GM19043 (cell line): ENCODE results near the gene HAP1.
"Not testable (repeated sequence)": the region's sequence is repeated elsewhere in the genome, so short reads cannot be mapped to it uniquely, and the experiment has no call there.

Source experiments
- ATAC-seq: cut with Tn5 transposase; IDR thresholded peaks from one replicate; pipeline ENCODE4 v1.9.1; 2021; ENCODE audit warnings: low read depth; ENCODE audit not compliant: unreplicated experiment

The HAP1 gene

DNA sequence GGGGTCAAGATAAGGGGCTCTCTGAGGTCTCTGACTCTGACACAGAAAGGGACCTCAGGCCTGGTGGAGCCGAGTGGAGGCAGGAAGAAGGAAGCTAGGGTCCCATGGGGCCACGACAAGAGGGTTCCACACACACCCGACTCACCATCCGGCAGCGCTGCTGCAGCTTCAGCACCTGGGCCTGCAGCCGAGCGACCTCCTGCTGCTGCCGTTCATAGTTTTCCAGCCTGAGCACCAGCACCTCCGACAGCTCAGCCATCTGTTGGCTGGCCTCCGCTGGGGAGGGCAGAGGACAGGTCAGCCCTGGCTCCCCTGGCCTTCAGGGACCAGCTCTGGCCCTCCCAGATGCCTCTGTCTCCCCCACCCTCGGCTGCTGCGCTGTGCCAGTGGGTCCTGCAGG lies 6.4 kb downstream of the HAP1 start:
- no peak for ATAC-seq

DNA sequence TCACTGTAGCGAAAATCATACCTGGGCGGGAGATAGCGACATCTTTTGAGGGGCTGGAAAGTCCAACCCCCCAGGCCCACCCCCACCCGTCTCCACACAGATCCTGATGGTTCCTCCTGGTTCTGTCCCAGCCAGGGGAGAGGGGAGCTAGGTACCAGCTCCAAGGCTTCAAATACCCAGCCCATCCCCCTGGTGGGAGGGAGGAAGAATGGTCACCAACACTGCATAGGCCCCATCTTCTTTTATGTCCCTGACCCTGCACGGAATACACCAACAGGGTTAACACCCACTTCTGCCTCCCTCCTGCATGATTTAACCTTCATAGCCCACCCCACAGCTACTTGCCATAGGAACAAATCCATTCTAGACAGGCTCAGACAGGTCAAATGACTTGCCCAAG lies 9.3 kb downstream of the HAP1 start:
- ATAC-seq, result no peak

DNA sequence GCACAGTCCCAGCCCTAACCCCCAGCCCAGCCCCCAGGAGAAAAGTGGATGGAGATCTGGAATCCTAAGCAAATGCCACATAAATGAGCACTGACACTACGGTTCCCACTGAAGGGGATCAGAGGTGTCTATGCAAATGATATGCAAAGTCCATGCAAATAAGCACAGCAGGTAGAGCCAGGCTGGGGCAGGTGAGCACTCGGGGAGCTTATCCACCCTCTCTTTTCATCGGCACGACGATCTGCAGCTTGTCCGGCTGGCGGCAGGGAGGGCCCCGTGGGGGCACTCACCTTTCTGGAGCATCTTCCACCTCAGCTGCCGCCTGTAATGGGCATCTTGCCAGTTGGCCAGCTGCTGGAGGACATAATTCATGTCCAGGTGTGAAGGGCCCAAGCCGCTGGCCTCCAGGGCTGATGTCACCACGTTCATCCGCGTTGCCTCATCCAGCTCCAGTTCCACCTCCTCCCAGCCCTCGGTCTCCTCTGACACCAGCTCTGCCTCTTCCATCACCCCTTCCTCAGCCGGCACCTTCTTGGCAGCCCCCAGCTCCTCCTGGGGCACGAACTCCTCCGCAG lies 9.9 kb downstream of the HAP1 start:
- no peak for ATAC-seq

DNA sequence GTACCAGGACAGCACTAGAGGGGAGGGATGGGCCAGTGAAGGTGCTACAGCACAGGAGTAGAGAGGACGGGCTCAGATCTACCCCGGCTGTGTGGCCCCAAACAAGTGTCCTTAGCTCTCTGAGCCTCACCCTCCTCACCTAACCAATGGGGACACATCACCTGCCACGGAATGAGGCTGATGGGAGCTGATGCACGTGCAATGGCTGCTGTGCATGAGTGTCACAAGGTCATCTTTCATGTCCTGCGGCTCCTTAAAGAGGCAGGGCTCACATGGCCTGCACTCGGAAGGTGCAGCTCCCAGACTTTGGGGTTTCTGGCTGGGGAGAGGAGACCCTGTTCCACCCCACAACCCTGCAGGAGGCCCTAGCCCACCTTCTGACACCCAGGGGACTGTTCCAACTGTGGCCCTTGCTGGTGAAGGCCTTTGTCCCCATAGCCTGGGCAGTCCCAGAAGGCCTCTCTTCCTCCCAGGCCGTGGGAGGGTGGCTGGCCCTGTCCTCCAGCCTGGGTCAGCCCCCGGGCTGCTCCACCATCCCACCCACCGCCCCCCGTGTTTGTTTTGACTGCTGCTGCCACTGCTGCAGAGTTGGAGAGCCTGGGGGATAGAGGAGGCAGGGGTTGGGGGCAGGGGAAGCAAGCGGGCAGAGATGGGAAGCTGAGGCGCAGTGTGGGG lies 10.5 kb downstream of the HAP1 start:
- no peak for ATAC-seq

DNA sequence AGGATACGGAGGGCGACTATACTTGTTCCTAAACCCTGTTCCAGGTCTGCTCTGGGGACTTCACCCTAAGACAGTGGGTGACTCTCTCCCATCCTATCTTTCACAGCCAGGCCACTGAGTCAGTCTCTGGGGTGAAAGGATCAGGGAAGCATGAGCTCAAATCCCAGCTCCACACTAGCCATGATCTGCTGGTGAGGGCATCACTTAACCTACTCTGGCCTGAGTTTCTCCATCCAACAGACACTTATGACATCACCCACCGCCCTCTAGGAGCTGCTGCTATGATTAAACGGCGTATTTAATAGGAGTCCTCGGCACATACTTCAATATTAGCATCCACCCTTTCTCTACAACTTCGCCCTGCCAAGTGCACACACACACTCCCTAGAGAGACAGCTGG lies 12.2 kb downstream of the HAP1 start:
- no peak for ATAC-seq

DNA sequence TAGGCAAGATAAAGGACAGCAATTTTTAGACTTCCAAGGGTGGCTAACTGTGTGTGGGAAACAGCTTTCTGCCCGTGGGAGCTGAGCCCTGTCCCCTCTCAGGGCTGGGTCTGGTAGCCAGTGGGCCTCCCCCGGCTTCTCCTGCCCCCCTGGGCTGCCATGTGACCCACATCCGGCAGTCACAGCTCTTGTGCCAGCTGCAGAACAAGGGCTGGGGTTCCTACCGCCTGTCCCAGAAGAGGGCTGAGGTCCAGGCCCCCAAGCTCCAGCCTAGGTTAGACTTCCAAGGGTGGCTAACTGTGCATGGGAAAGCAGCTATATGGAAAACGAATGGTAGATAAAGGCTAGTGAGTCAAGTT lies 16.2 kb downstream of the HAP1 start:
- no peak for ATAC-seq

DNA sequence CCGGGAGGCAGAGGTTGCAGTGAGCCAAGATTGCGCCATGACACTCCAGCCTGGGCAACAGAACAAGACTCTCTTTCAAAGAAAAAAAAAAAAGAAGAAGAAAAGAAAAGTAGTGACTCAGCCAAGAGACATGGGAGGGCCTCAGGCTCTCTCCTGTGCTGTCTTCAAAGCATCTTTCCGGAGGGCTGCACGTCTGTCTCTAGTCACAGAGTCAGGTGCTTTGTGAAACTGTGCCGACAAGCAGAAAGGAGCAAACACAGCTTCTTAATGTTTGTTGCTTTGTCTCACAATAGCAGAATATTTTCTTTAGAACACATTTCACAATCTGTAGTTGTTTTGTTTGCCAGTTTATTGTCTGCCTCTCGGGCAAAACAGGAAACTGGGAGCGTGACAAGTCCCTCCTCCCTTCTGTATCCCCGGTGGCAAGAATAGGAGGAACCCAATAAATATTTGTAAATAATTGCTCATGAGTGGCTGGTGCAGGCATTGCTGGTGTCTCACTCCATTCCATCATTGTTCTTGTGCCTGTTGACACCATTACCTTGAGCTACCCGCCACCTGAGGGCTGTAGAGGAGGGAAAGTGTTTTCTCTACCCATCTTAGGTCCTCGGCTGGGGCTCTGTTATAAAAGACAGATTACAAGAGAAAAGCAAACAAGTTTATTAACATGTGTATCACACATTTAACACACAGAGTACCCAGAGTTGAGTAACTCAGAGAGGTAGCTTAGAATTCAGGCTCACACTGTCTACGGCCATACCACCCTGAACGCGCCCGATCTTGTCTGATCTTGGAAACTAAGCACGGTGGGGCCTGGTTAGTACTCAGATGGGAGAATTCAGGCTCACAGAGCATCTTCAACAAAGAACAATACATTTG lies 16.8 kb downstream of the HAP1 start:
- no peak for ATAC-seq

DNA sequence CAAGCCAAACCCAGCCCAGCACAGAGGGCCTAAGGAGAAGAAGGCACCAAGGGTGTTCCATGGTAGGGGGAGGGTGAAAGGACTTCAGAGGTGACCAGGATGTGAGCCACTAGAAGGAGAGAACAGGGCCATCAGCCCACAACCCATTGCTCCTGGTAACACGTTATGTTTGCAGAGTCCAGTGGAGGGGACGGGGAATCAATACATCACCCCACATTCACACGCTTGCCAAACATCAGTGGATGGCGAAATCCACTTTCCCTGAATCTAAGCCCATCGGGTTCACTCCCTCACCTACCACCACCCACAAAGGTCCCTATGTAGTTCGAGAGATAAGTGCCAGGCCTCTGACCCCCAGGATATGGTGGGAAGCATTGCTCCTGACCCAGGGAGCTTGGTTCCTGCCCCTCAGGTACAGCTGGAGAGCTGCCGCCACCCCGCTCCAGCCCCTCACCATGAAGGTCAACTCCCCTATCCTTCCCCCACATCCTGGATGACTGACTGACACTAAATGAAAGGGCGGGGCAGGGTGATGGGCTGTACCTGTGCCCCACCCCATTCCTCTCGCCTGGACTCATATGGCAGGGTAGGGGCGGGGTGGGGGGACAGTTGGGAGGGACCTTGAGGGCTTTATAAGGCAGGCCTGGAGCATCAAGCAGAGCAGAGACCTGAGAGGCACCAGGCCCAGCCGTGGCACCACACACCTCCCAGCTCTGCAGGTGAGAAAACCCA lies 22.6 kb downstream of the HAP1 start, which contains the start of gene GAST:
Gene GAST (plus strand): TSS at position 663 of the 732 bp plus-strand sequence. CDS start 3,106 bp downstream, outside the sequence.
- ATAC-seq, result no peak

DNA sequence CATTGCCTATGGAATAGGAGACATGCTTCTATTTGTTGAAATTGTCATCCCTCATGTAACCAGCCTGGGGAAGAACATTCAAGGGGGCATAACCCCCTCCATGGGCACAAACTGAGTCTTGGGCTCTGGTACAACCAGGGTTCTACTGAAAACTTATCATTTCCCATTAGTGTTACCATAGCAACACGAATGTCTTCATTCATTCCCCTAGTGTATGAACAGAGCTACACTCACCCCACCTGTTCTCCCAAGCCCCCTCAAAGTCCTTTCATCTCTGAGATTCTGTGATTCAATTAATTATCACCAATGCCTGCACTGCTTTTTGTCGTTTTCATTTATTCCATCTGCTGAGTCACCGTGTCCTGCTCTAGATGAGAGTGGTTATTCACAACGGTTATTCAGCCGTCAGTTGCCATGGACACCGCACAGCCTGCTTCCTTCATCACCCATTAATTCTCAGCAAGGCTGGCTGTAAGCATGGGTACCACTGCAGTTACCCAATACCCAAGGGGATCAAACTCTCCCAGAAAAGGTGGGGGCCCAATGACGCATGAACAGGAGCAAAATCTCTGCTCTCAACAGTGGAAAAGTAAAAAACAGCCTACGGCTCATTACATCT lies 23.9 kb downstream of the HAP1 start:
- no peak for ATAC-seq

DNA sequence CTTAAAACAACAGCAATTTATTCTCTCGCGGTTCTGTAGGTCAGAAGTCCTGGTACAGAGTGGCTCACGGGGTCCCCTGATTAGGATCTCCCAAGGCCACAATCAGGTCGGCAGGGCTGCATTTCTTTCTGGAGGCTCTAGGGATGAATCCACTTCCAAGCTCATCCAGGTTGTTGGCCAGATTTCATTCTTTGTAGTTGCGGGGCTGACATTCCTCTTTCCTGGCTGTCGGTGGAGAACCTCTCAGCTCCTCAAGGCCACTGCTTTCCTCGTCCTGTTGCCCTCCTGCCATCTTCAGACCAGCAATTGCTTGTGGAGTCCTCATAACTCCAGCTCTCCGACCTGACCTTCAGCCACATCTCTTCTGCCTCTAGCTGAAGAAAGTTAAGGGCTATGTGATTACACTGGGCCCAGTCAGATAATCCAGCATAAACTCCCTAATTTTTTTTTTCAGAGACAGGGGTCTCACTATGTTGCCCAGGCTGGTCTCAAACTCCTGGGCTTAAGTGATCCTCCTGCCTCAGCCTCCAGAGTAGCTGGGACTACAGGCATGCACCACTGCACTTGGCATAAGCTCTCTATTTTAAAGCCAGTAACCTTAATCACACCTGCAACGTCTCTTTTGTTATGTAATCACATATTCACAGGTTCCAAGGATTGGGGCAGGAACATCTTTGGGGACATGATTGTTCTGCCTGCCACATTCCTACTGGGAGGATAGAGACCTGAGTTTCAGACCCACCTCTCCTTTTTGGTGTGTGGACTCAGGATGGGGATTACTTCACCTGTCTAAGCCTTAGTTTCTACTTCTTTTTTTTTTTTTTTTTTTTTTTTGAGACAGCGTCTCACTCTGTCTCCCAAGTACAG lies 26.4 kb downstream of the HAP1 start:
- no peak for ATAC-seq

DNA sequence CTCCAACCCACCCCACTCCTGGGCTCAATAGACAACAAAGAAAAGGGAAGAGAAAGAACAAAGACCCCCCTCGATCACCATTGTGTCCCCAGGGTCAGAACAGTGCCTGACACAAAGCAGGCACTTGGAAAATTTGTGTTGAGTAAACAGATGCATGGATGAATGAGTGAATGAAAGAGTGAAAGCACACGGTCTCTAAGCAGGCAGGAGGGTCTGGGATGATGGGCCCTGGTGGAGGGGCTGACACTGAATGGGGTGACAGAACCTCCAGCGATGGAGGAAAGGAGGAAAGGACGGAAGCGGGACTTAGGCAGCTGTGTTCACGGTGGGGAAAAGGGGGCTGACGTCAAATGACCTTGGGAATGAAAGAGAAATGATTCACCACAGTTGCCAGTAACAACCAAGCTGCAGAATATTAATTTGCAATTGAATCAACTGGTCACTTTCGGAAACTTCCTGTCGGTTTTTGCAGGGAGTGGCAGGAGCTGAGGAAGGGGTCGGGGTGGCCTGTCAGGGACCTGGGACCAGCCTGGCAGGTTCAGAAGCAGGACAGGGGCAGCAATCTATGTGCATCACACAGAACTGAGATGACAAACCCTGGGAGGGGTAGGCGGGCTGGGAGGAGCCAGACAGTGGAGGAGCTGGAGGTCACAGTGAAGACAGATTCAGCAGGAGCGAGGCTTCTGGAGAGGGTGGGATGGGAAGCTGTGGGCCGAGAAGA lies 29.0 kb downstream of the HAP1 start:
- no peak for ATAC-seq

DNA sequence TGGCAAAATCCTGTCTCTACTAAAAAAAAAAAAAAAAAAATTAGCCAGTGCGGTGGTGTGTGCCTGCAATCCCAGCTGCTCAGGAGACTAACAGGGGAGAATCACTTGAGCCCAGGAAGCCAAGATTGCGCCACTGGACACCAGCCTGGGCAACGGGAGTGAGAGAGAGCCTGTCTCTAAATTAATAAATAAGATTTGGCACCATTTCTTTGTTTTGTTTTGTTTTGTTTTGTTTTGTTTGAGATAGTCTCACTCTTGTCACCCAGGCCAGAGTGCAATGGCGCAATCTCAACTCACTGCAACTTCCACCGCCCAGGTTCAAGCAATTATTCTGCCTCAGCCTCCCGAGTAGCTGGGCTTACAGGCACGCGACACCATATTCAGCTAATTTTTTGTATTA lies 31.7 kb downstream of the HAP1 start:
- no peak for ATAC-seq

DNA sequence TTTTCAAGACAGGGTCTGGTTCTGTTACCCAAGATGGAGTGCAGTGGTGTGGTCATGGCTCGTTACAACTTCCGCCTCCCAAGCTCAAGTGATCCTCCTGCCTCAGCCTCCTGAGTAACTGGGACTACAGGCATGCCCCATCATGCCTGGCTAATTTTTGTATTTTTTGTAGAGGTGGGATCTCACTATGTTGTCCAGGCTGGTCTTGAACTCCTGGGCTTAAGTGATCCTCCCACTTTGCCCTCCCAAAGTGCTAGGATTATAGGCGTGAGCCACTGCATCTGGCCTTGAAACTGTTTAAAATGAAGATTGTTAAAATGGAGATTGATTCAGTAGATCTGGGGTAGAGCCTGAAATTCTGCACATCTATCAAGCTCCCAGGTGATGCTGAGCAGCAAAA lies 33.6 kb downstream of the HAP1 start:
- ATAC-seq, result not testable (repeated sequence)

DNA sequence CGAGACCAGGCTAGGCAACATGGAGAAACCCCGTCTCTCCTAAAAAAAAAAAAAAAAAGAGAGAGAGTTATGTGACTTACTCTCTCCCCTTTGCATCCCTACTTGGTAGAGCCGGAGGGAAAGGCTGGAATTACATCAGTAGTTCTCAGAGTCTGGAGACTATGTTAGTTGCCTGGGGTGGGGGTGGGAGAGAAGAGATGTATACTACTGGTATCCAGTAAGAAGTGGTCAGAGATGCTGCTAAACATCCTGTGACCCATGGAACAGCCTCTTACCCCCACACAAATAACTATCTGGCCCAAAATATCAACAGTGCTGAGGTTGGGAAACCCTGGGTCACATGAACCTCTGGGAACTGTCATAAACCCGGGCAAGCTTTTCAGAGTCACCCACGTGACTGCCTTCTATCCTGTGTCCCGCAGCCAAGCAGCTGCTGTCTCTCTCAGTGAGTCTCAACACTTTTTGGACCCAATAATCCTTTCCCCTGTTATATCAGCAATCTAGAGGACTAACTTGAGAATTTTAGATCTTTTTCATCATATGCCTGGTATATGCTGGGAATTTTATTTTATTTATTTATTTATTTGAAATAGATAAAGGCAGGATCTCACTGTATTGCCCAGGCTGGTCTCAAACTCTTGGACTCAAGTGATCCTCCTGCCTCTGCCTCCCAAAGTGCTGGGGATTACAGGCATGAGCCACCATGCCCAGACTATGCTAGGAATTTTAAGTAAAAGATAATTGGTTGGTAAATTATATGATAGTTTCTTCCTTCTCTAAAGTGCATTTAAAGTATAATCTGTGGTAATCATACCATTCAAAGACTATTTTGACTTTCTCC lies 37.1 kb downstream of the HAP1 start:
- ATAC-seq, result no peak

DNA sequence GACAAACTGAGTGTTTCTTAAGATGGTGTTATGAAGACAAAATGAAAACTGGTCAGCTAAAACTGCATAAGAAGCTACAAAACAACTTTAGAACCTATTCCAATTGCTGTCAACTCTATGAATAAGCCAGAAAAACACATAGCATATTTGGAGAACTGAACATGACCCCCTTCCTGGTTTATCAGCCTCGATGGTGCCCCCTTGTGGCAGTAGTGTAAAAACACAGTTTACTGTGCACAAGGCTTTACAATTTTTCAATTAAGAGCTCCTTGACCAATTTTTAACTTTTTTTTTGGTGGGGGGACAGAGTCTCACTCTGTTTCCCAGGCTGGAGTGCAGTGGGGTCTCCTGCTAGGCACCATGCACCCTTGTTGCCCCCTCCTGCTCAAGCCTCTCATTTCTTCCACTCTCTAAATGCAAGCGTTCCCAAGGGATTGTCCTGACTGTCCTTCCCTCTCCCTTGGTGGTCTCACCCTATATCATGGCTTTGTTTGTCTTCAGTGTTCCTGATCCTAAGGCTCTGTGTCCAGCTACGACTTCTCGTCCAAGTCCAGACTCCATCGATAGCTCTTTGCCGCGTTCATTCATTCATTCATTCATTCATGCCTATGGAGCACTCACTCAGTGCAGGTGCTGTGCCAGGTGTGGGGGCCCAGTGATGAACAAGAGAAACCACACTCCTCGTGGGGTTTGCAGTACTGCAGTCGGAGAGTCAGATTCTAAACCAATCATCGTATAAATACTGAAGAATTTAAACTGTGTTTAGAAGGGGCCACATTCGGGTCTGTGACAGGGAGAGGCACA lies 38.3 kb downstream of the HAP1 start:
- no peak for ATAC-seq

DNA sequence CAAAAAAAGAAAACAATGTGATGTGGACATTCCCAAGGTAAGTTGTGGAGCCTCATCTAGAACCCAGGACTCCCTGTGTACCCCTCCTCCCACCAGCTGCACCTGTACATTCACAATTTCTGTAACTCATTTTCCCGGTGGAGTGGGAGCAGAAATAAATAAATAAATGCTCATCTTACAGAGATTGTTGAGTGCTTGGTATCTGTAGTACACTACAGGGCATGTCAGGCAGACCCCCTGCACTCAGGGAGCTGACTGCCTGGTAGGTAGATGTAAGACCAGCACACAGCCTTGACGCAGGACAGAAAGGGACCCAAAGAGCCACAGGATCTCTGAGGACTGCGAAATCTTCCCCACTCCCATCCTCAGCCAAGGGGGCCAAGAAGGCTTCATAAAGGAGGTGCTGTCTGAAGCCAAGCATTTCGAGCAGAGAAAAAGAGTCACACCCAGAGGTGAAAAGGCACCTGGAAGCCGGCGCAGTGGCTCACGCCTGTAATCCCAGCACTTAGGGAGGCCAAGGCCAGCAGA lies 39.2 kb downstream of the HAP1 start:
- no peak for ATAC-seq
